A549 (cell line): ENCODE measurements around the gene IFNLR1. TPM values are rescaled to one million over a fixed set of nuclear protein-coding genes. Genes with fewer than 3 reads are reported as not detected.

ENCODE experiments used
- ATAC-seq, 2 experiments: fragments of 200-7000 bp in 1 of 2; fragments of >200 bp in 1 of 2; cut with Nextera tagmentation in 1 of 2; cut with Tn5 transposase in 1 of 2; 3 replicates each; pipeline versions ENCODE4 v1.8.0 to v1.9.1; 2018 to 2020; ENCODE audit warnings: mild to moderate bottlenecking in 1 of 2, moderate library complexity in 1 of 2
- CTCF ChIA-PET: fragments of 300-600 bp; sonication (Branson Sonifier 250); formaldehyde crosslinking; extraction: SDS; loops from one replicate; lab custom pipeline; 2021; ENCODE audit warnings: antibody characterized with exemption, inconsistent platforms; lab: Yijun Ruan, JAX
- POLR2A ChIA-PET: fragments of 350-600 bp; formaldehyde crosslinking; extraction: SDS; loops from one replicate; lab custom pipeline; 2021; ENCODE audit warnings: antibody characterized with exemption, inconsistent platforms; lab: Yijun Ruan, JAX
- DNase-seq, 2 experiments: peaks; one replicate each; pipeline versions ENCODE4 v3.0.0 to v3.0.0-alpha.2; 2011 to 2016; ENCODE audit warnings: low read depth in 1 of 2, low spot score in 1 of 2
- FAIRE-seq: peaks from 2 replicates; lab custom pipeline; 2011; peaks lifted over from hg19 to GRCh38; lab: Jason Lieb, UNC
- H3K27ac ChIP-seq, 2 experiments: fragments of >200 bp; sonication (Bioruptor Twin); formaldehyde crosslinking; 3 replicates each; pipeline ENCODE4 v1.5.1; 2016 to 2017
- H3K4me1 ChIP-seq: fragments of >200 bp; sonication (Bioruptor Twin); formaldehyde crosslinking; 3 replicates; pipeline ENCODE4 v1.6.1; 2016
- H3K4me2 ChIP-seq: fragments of >200 bp; sonication (Bioruptor Twin); formaldehyde crosslinking; 3 replicates; pipeline ENCODE4 v1.6.1; 2016
- H3K4me3 ChIP-seq: fragments of >200 bp; sonication (Bioruptor Twin); formaldehyde crosslinking; 3 replicates; pipeline ENCODE4 v1.5.1; 2016
- H3K9me3 ChIP-seq: fragments of >200 bp; sonication (Bioruptor Twin); formaldehyde crosslinking; 3 replicates; pipeline ENCODE4 v1.6.1; 2016
- BHLHE40 ChIP-seq: IDR thresholded peaks from 2 replicates; pipeline ENCODE4 v1.6.1; 2012; ENCODE audit warnings: low read depth, low read length, inconsistent platforms
- EHMT2 ChIP-seq: fragments of 200-600 bp; sonication (generic); IDR thresholded peaks from 2 replicates; pipeline ENCODE4 v1.6.1; 2016; ENCODE audit warnings: antibody characterized with exemption, low read depth, mild to moderate bottlenecking, moderate library complexity
- FOSB ChIP-seq: fragments of 250-450 bp; sonication (Bioruptor Pico); IDR thresholded peaks from 2 replicates; pipeline ENCODE4 v1.5.0; 2020; ENCODE audit warnings: mild to moderate bottlenecking, moderate library complexity
- FOSL2 ChIP-seq, 2 experiments: fragments of 450-650 bp in 1 of 2; fragments of >200 bp in 1 of 2; sonication (Bioruptor Twin) in 1 of 2; formaldehyde crosslinking; IDR thresholded peaks; 2 replicates each; pipeline versions ENCODE4 v1.5.0 to v1.6.1; 2016 to 2020; ENCODE audit warnings: mild to moderate bottlenecking in 1 of 2, moderate library complexity in 1 of 2
- FOXS1 ChIP-seq: fragments of 250-450 bp; sonication (Bioruptor Pico); IDR thresholded peaks from 2 replicates; pipeline ENCODE4 v1.5.0; 2020; ENCODE audit warnings: mild to moderate bottlenecking, moderate library complexity
- KDM1A ChIP-seq: fragments of 200-600 bp; sonication (generic); IDR thresholded peaks from 2 replicates; pipeline ENCODE4 v1.6.1; 2016; ENCODE audit warnings: low read depth, mild to moderate bottlenecking
- MAZ ChIP-seq: fragments of 150-350 bp; IDR thresholded peaks from 2 replicates; pipeline ENCODE4 v1.6.1; 2014; ENCODE audit warnings: antibody characterized with exemption, low read depth, low read length, borderline replicate concordance
- POLR2AphosphoS2 ChIP-seq: conservative IDR thresholded peaks from 2 replicates; pipeline ENCODE4 v1.6.1; 2012; ENCODE audit warnings: low read length, improper control_type of control experiment, inconsistent platforms
- RARB ChIP-seq: fragments of 250-450 bp; sonication (Bioruptor Pico); IDR thresholded peaks from 2 replicates; pipeline ENCODE4 v1.8.0; 2021; ENCODE audit warnings: mild to moderate bottlenecking, moderate library complexity
- RFX5 ChIP-seq: fragments of 450-650 bp; IDR thresholded peaks from 2 replicates; pipeline ENCODE4 v1.7.1; 2014; ENCODE audit warnings: antibody characterized with exemption, mild to moderate bottlenecking, moderate library complexity
- WGBS: methylation state at CpG from one replicate; pipeline ENCODE4 v1.1.6; 2017; ENCODE audit errors: missing lambda C conversion rate; 5-methylcytosine and 5-hydroxymethylcytosine counted together
- polyA plus RNA-seq, 4 experiments: library from polyadenylated mRNA; depleted of rRNA in 3 of 4; stranded (reverse); fragments of >200 nt; fragmentation: RNase III in 1 of 4; extraction: RNeasy Plus Mini Kit Qiagen cat#74134 plus additional on column Dnase treatment in 1 of 4; gene quantifications; 2 replicates in 3 of 4; 3 replicates in 1 of 4; pipeline ENCODE4 v1.2.3, GENCODE V29; 2011 to 2017
- TF ChIP-seq, protein P1 (sequence below): IDR thresholded peaks from 2 replicates; pipeline ENCODE4 v1.6.1; 2012; ENCODE audit warnings: low read depth, borderline replicate concordance
- TF ChIP-seq, protein P2 (sequence below): fragments of 150-350 bp; IDR thresholded peaks from 2 replicates; pipeline ENCODE4 v1.6.1; 2014; ENCODE audit warnings: low read depth, mild to moderate bottlenecking, low read length
- TF ChIP-seq, protein P3 (sequence below): IDR thresholded peaks from 2 replicates; pipeline ENCODE4 v1.6.1; 2012
- TF ChIP-seq, protein P4 (sequence below): fragments of 250-450 bp; sonication (Bioruptor Pico); IDR thresholded peaks from 2 replicates; pipeline ENCODE4 v1.5.0; 2021; ENCODE audit warnings: mild to moderate bottlenecking, moderate library complexity, borderline replicate concordance

The IFNLR1 gene
- polyA plus RNA-seq, 2 of the 4 experiments (the other 2 are of a cell fraction) = 0.84 to 1.3 TPM

DNA sequence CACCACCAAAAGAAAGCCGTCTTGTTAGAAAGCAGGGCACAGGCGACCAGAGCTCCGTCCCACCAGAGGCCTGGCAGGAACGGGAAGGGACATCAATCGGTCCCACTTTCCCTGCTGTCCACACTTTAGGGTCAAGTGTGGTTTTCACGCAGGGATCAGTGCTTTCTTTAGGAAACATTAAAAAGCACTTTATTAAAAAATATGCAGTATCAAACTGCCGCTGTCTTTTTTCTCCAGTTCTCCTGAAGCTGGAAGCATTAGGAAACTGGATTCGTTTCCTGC is 437 bp downstream of the IFNLR1 start:
- H3K27ac ChIP-seq = peak overlapping the region; percentile 67 to 92
- WGBS = 84% methylated on average over 8 of the region's 8 CpGs
- peaks cover 21% of the 10 kb centered on the region for H3K4me1 ChIP-seq
- FAIRE-seq (no peak), ATAC-seq (no peak), DNase-seq (no peak)
- H3K4me2 ChIP-seq = peak overlapping the region; percentile 73
- H3K4me3 ChIP-seq = peak overlapping the region; percentile 59
- ChIA-PET POLR2A (no interaction called here), CTCF (interaction anchor here (1.0 to 5.4 kb wide), 3 partner anchors 15 to 205 kb away, joined by 3 to 29 read pairs (median 3); no protein-coding TSS in a partner anchor)
- no peak for TF ChIP-seq FOSL2 (IDR thresholded peaks at IDR 0.05)
- no peak for TF ChIP-seq FOSL2 (CRISPR knock-in tag; IDR thresholded peaks at IDR 0.05)
- no peak for TF ChIP-seq FOSB
- TF ChIP-seq RFX5 = no peak
- H3K9me3 ChIP-seq = no peaks in the 10 kb centered on the region

DNA sequence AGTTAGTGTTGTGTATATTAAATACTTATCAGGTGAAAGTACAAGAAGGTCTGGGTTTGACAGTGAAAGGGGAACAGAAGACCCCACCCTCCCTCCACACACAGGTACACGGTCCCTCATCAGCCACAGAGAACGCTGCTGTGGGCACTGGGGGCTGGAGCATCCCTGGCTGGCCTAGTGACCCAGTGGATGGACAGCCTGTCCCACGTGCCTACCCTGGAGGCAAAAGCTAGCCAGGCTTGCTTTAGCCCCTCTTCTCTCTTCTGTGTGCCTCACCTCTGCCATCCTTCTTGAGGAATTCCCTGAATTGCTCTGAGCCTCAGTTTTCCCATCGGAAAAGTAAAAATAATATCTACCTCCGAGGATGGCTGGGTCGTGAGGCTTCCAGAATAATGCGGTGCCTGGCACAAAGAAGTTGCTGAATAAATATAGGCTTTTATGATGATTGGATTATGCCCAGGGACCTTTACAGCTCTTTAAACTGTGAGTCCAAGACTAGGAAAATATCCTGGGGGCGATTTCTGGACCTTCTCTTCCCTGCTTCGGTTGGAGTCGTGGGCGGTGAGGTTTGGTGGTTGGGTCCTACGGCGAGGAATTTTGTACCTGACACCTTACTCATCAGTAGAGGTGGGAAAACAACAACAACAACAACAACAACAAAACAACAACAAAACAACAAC is 918 bp downstream of the IFNLR1 start:
- H3K4me3 ChIP-seq = peak overlapping the region; percentile 59; the same call in 1 of the 3 replicates
- ATAC-seq (no peak), FAIRE-seq (no peak)
- H3K4me1 ChIP-seq = peaks cover 16% of the 10 kb centered on the region
- WGBS = 94% methylated on average over 10 of the region's 13 CpGs
- TF ChIP-seq, protein P1, sequence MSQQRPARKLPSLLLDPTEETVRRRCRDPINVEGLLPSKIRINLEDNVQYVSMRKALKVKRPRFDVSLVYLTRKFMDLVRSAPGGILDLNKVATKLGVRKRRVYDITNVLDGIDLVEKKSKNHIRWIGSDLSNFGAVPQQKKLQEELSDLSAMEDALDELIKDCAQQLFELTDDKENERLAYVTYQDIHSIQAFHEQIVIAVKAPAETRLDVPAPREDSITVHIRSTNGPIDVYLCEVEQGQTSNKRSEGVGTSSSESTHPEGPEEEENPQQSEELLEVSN = no peak
- TF ChIP-seq, protein P2, sequence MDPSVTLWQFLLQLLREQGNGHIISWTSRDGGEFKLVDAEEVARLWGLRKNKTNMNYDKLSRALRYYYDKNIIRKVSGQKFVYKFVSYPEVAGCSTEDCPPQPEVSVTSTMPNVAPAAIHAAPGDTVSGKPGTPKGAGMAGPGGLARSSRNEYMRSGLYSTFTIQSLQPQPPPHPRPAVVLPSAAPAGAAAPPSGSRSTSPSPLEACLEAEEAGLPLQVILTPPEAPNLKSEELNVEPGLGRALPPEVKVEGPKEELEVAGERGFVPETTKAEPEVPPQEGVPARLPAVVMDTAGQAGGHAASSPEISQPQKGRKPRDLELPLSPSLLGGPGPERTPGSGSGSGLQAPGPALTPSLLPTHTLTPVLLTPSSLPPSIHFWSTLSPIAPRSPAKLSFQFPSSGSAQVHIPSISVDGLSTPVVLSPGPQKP = no peak
- TF ChIP-seq, protein P3, sequence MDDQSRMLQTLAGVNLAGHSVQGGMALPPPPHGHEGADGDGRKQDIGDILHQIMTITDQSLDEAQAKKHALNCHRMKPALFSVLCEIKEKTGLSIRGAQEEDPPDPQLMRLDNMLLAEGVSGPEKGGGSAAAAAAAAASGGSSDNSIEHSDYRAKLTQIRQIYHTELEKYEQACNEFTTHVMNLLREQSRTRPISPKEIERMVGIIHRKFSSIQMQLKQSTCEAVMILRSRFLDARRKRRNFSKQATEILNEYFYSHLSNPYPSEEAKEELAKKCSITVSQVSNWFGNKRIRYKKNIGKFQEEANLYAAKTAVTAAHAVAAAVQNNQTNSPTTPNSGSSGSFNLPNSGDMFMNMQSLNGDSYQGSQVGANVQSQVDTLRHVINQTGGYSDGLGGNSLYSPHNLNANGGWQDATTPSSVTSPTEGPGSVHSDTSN = no peak
- TF ChIP-seq, all 56 proteins: peak for 0
- no peak for DNase-seq
- ChIA-PET CTCF (interaction anchor here (1.7 to 5.4 kb wide), 5 partner anchors 12 to 205 kb away, joined by 4 to 29 read pairs (median 8); no protein-coding TSS in a partner anchor), POLR2A (no interaction called here)
- Histone ChIP-seq H3K9me3 (no peaks in the 10 kb centered on the region), H3K27ac (peak overlapping the region in 1 of 2 experiments; percentile 92; a peak in 2 of 6 replicates), H3K4me2 (peak overlapping the region; percentile 73)

DNA sequence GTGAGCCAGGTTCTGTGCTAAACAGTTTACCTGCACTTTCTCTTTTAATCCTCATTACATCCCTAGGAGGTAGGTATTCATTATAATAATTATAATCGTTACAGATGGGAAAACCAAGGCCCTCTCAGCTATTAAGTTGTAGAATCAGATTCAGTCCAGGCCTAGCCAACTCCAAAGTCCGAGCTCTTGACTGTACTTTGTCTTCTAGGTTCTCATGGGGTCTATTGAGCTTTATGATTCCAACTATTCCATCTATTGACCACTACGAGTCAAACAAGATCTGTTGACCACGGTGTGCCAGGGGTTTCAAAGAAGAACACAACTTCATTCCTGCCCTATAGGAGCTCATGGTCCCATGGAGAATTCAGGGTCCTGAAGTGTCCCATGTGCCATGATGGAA is 2.0 kb downstream of the IFNLR1 start:
- 66% methylated on average over 4 of the region's 4 CpGs for WGBS
- H3K4me2 ChIP-seq = no peak overlapping the region
- CTCF ChIA-PET = interaction anchor here (1.1 to 2.3 kb wide), 5 partner anchors 14 to 206 kb away, joined by 3 to 12 read pairs (median 6); no protein-coding TSS in a partner anchor
- H3K4me1 ChIP-seq = peaks cover 5% of the 10 kb centered on the region; the same call in 2 of the 3 replicates
- no peaks in the 10 kb centered on the region for H3K9me3 ChIP-seq
- no peak overlapping the region for H3K4me3 ChIP-seq
- ATAC-seq (no peak), DNase-seq (no peak), FAIRE-seq (no peak)
- TF ChIP-seq RARB (CRISPR knock-in tag) (no peak), MAZ (no peak), POLR2AphosphoS2 (no peak), FOXS1 (no peak), BHLHE40 (no peak), KDM1A (no peak), EHMT2 (no peak)
- TF ChIP-seq, protein P4, sequence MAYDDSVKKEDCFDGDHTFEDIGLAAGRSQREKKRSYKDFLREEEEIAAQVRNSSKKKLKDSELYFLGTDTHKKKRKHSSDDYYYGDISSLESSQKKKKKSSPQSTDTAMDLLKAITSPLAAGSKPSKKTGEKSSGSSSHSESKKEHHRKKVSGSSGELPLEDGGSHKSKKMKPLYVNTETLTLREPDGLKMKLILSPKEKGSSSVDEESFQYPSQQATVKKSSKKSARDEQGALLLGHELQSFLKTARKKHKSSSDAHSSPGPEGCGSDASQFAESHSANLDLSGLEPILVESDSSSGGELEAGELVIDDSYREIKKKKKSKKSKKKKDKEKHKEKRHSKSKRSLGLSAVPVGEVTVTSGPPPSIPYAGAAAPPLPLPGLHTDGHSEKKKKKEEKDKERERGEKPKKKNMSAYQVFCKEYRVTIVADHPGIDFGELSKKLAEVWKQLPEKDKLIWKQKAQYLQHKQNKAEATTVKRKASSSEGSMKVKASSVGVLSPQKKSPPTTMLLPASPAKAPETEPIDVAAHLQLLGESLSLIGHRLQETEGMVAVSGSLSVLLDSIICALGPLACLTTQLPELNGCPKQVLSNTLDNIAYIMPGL (CRISPR knock-in tag) = no peak
- H3K27ac ChIP-seq = no peak overlapping the region
- POLR2A ChIA-PET = no interaction called here
